K562 (cell line): Measurements from ENCODE around the gene PDE12. TPM values are rescaled to one million over a fixed set of nuclear protein-coding genes. Genes with fewer than 3 reads are reported as not detected.

ENCODE experiments used
- ATAC-seq: fragments of 200-7000 bp; cut with Tn5 transposase; 3 replicates; pipeline ENCODE4 v1.9.1; 2020; ENCODE audit warnings: moderate library complexity
- BruUV-seq: library from RNA; stranded (reverse); fragments of 400-500 nt; replicated peaks from 2 replicates; lab custom pipeline; 2021; lab: Mats Ljungman, UMichigan
- CTCF ChIA-PET: fragments of 300-600 bp; formaldehyde crosslinking; extraction: SDS; loops from one replicate; lab custom pipeline; 2021; ENCODE audit warnings: low intra/inter-chr PET ratio; lab: Yijun Ruan, JAX
- POLR2A ChIA-PET: fragments of 300-600, 350-650 bp; sonication (Branson Sonifier 250); formaldehyde crosslinking; extraction: SDS; loops from one replicate; lab custom pipeline; 2021; ENCODE audit warnings: antibody characterized with exemption, inconsistent platforms; lab: Yijun Ruan, JAX
- DNase-seq, 4 experiments: peaks; one replicate each; pipeline versions ENCODE4 v3.0.0 to v3.0.0-alpha.2; 2011 to 2018; ENCODE audit warnings: low spot score in 3 of 4, mixed read lengths in 3 of 4; ENCODE audit errors: extremely low read depth in 1 of 4
- FAIRE-seq: peaks from 2 replicates; lab custom pipeline; 2011; peaks lifted over from hg19 to GRCh38; lab: Jason Lieb, UNC
- H2AFZ ChIP-seq: 2 replicates; pipeline ENCODE4 v1.6.0; 2011; ENCODE audit warnings: low read depth, low read length, control low read depth, inconsistent platforms
- H3K27ac ChIP-seq: fragments of 200-600 bp; 3 replicates; pipeline ENCODE4 v1.8.0; 2011; ENCODE audit warnings: low read depth, mild to moderate bottlenecking, control low read depth, inconsistent platforms, low read length, moderate library complexity, mixed read lengths; ENCODE audit errors: extremely low read depth
- H3K27me3 ChIP-seq, 2 experiments: fragments of 300-600 bp in 1 of 2; 2 replicates in 1 of 2; 3 replicates in 1 of 2; pipeline versions ENCODE4 v1.6.0 to v1.8.0; 2011; ENCODE audit warnings: inconsistent platforms in 2 of 2, low read length in 2 of 2, mild to moderate bottlenecking in 1 of 2, mixed read lengths in 1 of 2, moderate library complexity in 1 of 2; ENCODE audit not compliant: control insufficient read depth in 2 of 2, insufficient read depth in 2 of 2
- H3K36me3 ChIP-seq: fragments of 300-600 bp; 3 replicates; pipeline ENCODE4 v1.8.0; 2011; ENCODE audit warnings: mild to moderate bottlenecking, low read length, inconsistent platforms; ENCODE audit not compliant: control insufficient read depth, insufficient read depth
- H3K4me1 ChIP-seq, 2 experiments: fragments of 200-600 bp in 1 of 2; replicated peaks in 1 of 2; 2 replicates in 1 of 2; 3 replicates in 1 of 2; pipeline versions ENCODE4 v1.5.1 to v1.8.0; 2011; ENCODE audit warnings: inconsistent platforms in 2 of 2, low read length in 2 of 2, mild to moderate bottlenecking in 1 of 2, mixed read lengths in 1 of 2, moderate library complexity in 1 of 2; ENCODE audit not compliant: control insufficient read depth in 2 of 2, insufficient read depth in 2 of 2
- H3K4me2 ChIP-seq: 2 replicates; pipeline ENCODE4 v1.6.1; 2011; ENCODE audit warnings: low read length, control low read depth, inconsistent platforms, mixed read lengths; ENCODE audit not compliant: insufficient read depth
- H3K4me3 ChIP-seq: fragments of 200-600 bp; sonication (generic), shearing (Covaris generic); 2 replicates; pipeline ENCODE4 v1.5.1; 2016; ENCODE audit warnings: control low read depth, inconsistent platforms
- H3K79me2 ChIP-seq: fragments of 200-600 bp; 3 replicates; pipeline ENCODE4 v1.8.0; 2011; ENCODE audit warnings: low read length, inconsistent platforms; ENCODE audit not compliant: control insufficient read depth, insufficient read depth
- H3K9ac ChIP-seq, 2 experiments: 2 replicates each; pipeline versions ENCODE4 v1.6.0 to v1.6.1; 2011; ENCODE audit warnings: low read depth in 2 of 2, low read length in 2 of 2, control low read depth in 1 of 2, inconsistent platforms in 1 of 2, mild to moderate bottlenecking in 1 of 2, mixed read lengths in 1 of 2; ENCODE audit not compliant: insufficient read depth in 1 of 2
- H3K9me1 ChIP-seq: one replicate; pipeline ENCODE4 v1.6.0; 2011; ENCODE audit warnings: inconsistent platforms, mild to moderate bottlenecking, low read length, moderate library complexity; ENCODE audit not compliant: control insufficient read depth, insufficient read depth
- H3K9me3 ChIP-seq: replicated peaks from 2 replicates; pipeline ENCODE4 v1.5.1; 2011; ENCODE audit warnings: low read depth, low read length, inconsistent platforms; ENCODE audit not compliant: control insufficient read depth, insufficient read depth
- H4K20me1 ChIP-seq: replicated peaks from 2 replicates; pipeline ENCODE4 v1.6.1; 2011; ENCODE audit warnings: low read length, inconsistent platforms, mixed read lengths; ENCODE audit not compliant: control insufficient read depth, insufficient read depth
- ARID1B ChIP-seq: fragments of 450-650 bp; IDR thresholded peaks from 2 replicates; pipeline ENCODE4 v1.6.1; 2016; ENCODE audit warnings: antibody characterized with exemption, mild to moderate bottlenecking, inconsistent platforms
- ARID2 ChIP-seq: fragments of 450-650 bp; IDR thresholded peaks from 2 replicates; pipeline ENCODE4 v1.6.1; 2017; ENCODE audit warnings: antibody characterized with exemption, mild to moderate bottlenecking
- CBFA2T2 ChIP-seq: fragments of 450-650 bp; conservative IDR thresholded peaks from 2 replicates; pipeline ENCODE4 v1.6.1; 2017; ENCODE audit warnings: mild to moderate bottlenecking
- CBFA2T3 ChIP-seq: fragments of 450-650 bp; IDR thresholded peaks from 2 replicates; pipeline ENCODE4 v1.6.1; 2017
- CEBPB ChIP-seq: fragments of 450-650 bp; IDR thresholded peaks from 2 replicates; pipeline ENCODE4 v1.6.1; 2016; ENCODE audit warnings: missing genetic modification characterization, missing compliant biosample characterization
- CEBPG ChIP-seq, 3 experiments: fragments of 200-800 bp in 1 of 3; sonication (Bioruptor generic) in 1 of 3; sonication (generic) in 1 of 3; formaldehyde crosslinking in 1 of 3; IDR thresholded peaks in 2 of 3; conservative IDR thresholded peaks in 1 of 3; 2 replicates each; pipeline versions ENCODE4 v1.6.1 to v1.8.0; 2016 to 2022; ENCODE audit warnings: missing compliant biosample characterization in 2 of 3, missing genetic modification characterization in 2 of 3, mild to moderate bottlenecking in 1 of 3, missing genetic modification reagents in 1 of 3
- DLX4 ChIP-seq: fragments of 250-450 bp; sonication (Bioruptor Pico); IDR thresholded peaks from 2 replicates; pipeline ENCODE4 v1.6.1; 2021; ENCODE audit warnings: mild to moderate bottlenecking
- DPF2 ChIP-seq: fragments of 450-650 bp; IDR thresholded peaks from 2 replicates; pipeline ENCODE4 v1.6.1; 2016
- E2F5 ChIP-seq: sonication (generic); formaldehyde crosslinking; IDR thresholded peaks from 2 replicates; pipeline ENCODE4 v1.8.0; 2022; ENCODE audit warnings: mild to moderate bottlenecking, missing genetic modification reagents
- ETS2 ChIP-seq: IDR thresholded peaks from 2 replicates; pipeline ENCODE4 v1.6.1; 2016; ENCODE audit warnings: borderline replicate concordance, missing genetic modification characterization, mild to moderate bottlenecking, moderate library complexity, missing compliant biosample characterization; ENCODE audit not compliant: poor library complexity, severe bottlenecking
- HMBOX1 ChIP-seq: sonication (generic); IDR thresholded peaks from 2 replicates; pipeline ENCODE4 v1.6.1; 2016
- MED1 ChIP-seq: sonication (generic); formaldehyde crosslinking; IDR thresholded peaks from 2 replicates; pipeline ENCODE4 v1.8.1; 2023; ENCODE audit warnings: missing genetic modification reagents, borderline replicate concordance
- MTA2 ChIP-seq: fragments of 450-650 bp; IDR thresholded peaks from 2 replicates; pipeline ENCODE4 v1.6.1; 2016; ENCODE audit warnings: low read depth
- NKRF ChIP-seq: fragments of 450-650 bp; IDR thresholded peaks from 2 replicates; pipeline ENCODE4 v1.6.1; 2016; ENCODE audit warnings: borderline replicate concordance
- PHB2 ChIP-seq: fragments of 450-650 bp; IDR thresholded peaks from 2 replicates; pipeline ENCODE4 v1.6.1; 2017; ENCODE audit warnings: low read depth
- SIN3A ChIP-seq, 2 experiments: fragments of 150-350 bp in 1 of 2; IDR thresholded peaks; 2 replicates each; pipeline ENCODE4 v1.6.1; 2011 to 2016; ENCODE audit warnings: borderline replicate concordance in 2 of 2, low read depth in 2 of 2, low read length in 2 of 2, mild to moderate bottlenecking in 2 of 2, moderate library complexity in 2 of 2; ENCODE audit not compliant: control insufficient read depth in 1 of 2
- TAL1 ChIP-seq: fragments of 450-650 bp; IDR thresholded peaks from 2 replicates; pipeline ENCODE4 v1.6.1; 2016; ENCODE audit warnings: mild to moderate bottlenecking
- TCF3 ChIP-seq: sonication (generic); formaldehyde crosslinking; IDR thresholded peaks from 2 replicates; pipeline ENCODE4 v1.4.0; 2020; ENCODE audit warnings: mild to moderate bottlenecking, missing genetic modification reagents
- WGBS: fragments of 100-300 bp; shearing (Covaris generic); methylation state at CpG from one replicate; pipeline ENCODE4 v1.1.6; 2016; ENCODE audit warnings: low coverage, mixed read lengths; ENCODE audit not compliant: insufficient coverage; ENCODE audit errors: missing lambda C conversion rate; 5-methylcytosine and 5-hydroxymethylcytosine counted together
- in situ Hi-C: fragments of 300-500 bp; cut with MboI; formaldehyde crosslinking; loops from 4 replicates; pipeline ENCODE4 v1.15.0; 2018; ENCODE audit warnings: inconsistent platforms, mixed read lengths
- intact Hi-C: fragments of 100-400 bp; cut with micrococcal nuclease; formaldehyde crosslinking; loops from 2 replicates; pipeline ENCODE4 v1.14.2; 2022
- polyA plus RNA-seq, 8 experiments: library from polyadenylated mRNA; depleted of rRNA in 4 of 8; stranded (reverse) in 5 of 8; unstranded in 3 of 8; fragments of >200 nt; fragmentation: Nextera tagmentation in 2 of 8; fragmentation: Illumina TruSeq in 1 of 8; extraction: Ambion mirVana in 2 of 8; extraction: Trizol in 1 of 8; gene quantifications; 2 replicates each; pipeline versions ENCODE4 v1.2.1 to v1.2.3, GENCODE V29; 2011 to 2014; ENCODE audit warnings: inconsistent platforms in 1 of 8, missing spikeins in 1 of 8
- total RNA-seq, 7 experiments: library from RNA; depleted of rRNA in 6 of 7; stranded (reverse); fragments of >200 nt in 6 of 7; fragmentation: Illumina TruSeq in 2 of 7; extraction: Trizol in 2 of 7; gene quantifications; 2 replicates each; pipeline versions ENCODE4 v1.2.1 to v1.2.3, GENCODE V29; 2011 to 2021; ENCODE audit warnings: low replicate concordance in 1 of 7

Gene PDE12
- total and polyA plus RNA-seq, 9 of the 15 experiments (the other 6 are each of a cell fraction or from before 2014, with no cell fraction given): 2.1 to 20.5 (median 10.0) TPM

GRCh38 chr3:57587905-57588304, 31.8 kb downstream of the PDE12 start:
- 0 out of 2 replicates have a peak, but pooled peaks cover 5% of the 10 kb centered on the region for H4K20me1 ChIP-seq
- H3K9me3 ChIP-seq: no peaks in the 10 kb centered on the region
- H3K9ac ChIP-seq: no peak overlapping the region
- H2AFZ ChIP-seq: no peak overlapping the region
- ChIA-PET CTCF (no interaction called here), POLR2A (interaction anchor here (1.1 kb wide), 2 partner anchors 8 to 157 kb away, joined by 3 read pairs; no protein-coding TSS in a partner anchor)
- no peak for TF ChIP-seq PHB2
- TF ChIP-seq E2F5 (CRISPR knock-in tag): no peak
- peak; percentile 56 for TF ChIP-seq ARID1B
- no peak for TF ChIP-seq SIN3A (IDR thresholded peaks at IDR 0.05; ENCODE audit: borderline replicate concordance in 2 of 2, control insufficient read depth in 1 of 2, low read depth in 2 of 2, low read length in 2 of 2)
- TF ChIP-seq MED1 (CRISPR knock-in tag): no peak
- peak; percentile 57 for TF ChIP-seq TCF3 (CRISPR knock-in tag)
- 0 out of 2 replicates have a peak, but pooled peaks have one; percentile 18 for TF ChIP-seq CEBPB (tag)
- TF ChIP-seq DLX4 (CRISPR knock-in tag): no peak
- peak; percentile 89 for TF ChIP-seq HMBOX1
- TF ChIP-seq ETS2 (tag): no peak
- TF ChIP-seq NKRF: no peak
- TF ChIP-seq CBFA2T3: peak; percentile 38
- TF ChIP-seq MTA2: no peak
- TF ChIP-seq CBFA2T2: 0 out of 2 replicates have a peak, but pooled peaks have one; percentile 6
- TF ChIP-seq TAL1: peak; percentile 53
- no peak for TF ChIP-seq ARID2
- 0 out of 2 replicates have a peak, but pooled peaks have one; percentile 23 for TF ChIP-seq DPF2
- TF ChIP-seq CEBPG (CRISPR knock-in tag; IDR thresholded peaks at IDR 0.05): no peak
- TF ChIP-seq CEBPG (tag; conservative IDR thresholded peaks at IDR 0.05 in 1 of 2, IDR thresholded peaks at IDR 0.05 in 1 of 2): peak in 1 of 2 experiments; percentile 43; a peak in 1 of 4 replicates
- no peaks in the 10 kb centered on the region for H3K27me3 ChIP-seq
- in situ Hi-C loops: no loop called here
- peaks cover 45% of the 10 kb centered on the region for H3K36me3 ChIP-seq
- DNase-seq (peak in 2 of 4 experiments; percentile 21 to 27), FAIRE-seq (no peak), ATAC-seq (peak; percentile 69)
- H3K4me3 ChIP-seq: no peak overlapping the region
- H3K4me2 ChIP-seq: peak overlapping the region; percentile 32; the same call in 1 of the 2 replicates
- 38% methylated on average over 2 of the region's 2 CpGs for WGBS
- H3K79me2 ChIP-seq: peaks cover 93% of the 10 kb centered on the region
- BruUV-seq: no TSS peak
- no peak overlapping the region; the same call in 2 of the 3 replicates for H3K27ac ChIP-seq
- H3K4me1 ChIP-seq: peaks cover 9 to 10% of the 10 kb centered on the region in 2 experiments; a peak in 3 of 5 replicates
- intact Hi-C loops: no loop called here
- no peaks in the 10 kb centered on the region for H3K9me1 ChIP-seq
